ENCODE measurements around the gene ADISSP.

The ADISSP gene

DNA sequence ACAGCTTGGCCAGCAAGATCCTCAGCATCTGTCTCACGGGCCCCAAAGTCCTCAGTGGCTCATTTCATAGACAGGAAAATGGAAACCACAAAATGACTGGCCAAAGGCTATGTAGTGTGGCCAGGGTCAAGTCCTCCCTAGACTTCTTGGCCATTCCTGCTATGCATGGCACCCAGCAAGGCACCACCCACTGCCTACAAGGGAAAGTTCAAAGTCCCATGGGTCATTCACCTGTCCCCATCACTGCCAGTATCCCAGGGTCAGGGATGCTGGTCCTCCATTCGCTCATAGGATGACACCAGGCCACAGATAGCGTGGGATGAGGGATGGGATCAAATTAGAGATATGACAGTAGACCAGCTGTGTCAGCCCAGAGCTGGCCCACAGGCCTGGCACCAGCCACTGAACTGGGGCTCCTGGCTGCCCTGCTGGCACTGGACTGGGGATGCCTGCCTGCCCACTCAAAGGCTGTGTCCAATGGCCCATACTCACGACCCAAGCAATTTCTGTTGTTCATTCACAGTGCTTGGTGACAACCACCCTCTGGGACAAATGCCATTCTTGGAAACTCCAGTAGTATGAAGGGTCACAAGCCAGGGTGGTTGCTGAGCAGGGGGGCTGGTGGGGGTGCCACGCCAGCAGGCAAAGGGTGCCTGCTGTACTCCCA, 11.6 kb downstream of the ADISSP start:
- in situ Hi-C loops (cut with MboI; ENCODE audit: low sequenced_read_pairs) = no loop called here

DNA sequence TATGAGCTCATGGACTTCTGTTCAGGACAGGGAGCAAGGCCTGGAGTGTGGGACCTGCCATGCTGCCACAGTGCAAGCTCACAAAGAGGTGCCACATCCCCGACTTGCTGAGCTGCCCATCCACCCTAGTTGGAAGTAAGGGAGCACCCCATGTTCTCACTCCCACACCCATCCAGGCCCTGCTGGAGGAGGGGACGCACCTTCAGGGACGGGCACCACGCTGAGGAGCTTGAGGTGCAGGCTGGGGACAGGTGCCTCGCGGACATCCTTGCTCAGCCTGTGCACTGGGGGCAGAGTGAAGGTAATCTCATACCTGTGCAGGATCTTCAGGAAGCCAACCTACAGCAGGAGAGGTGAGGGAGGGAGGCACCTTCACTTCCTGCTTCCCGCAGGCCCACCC, 12.3 kb downstream of the ADISSP start:
- in situ Hi-C loops (cut with MboI; ENCODE audit: low sequenced_read_pairs) = no loop called here

DNA sequence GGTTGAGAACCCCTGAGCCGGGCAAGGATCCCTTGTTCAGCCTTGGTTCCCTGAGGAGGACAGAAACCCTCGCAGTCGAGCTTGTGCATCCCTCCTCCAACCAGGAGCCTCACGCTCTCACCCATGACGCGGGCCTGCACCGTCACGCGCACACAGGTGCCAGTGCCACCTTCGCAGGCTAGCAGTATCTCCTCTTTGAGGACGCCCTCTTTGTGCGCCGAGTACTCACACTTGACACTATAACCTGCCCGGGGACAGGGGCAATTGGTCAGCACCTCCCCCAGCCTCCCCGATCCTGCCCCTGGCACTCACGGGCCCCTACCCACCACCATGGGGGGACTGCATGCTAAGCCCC, 13.3 kb downstream of the ADISSP start:
- in situ Hi-C loops (cut with MboI; ENCODE audit: low sequenced_read_pairs) = no loop called here

DNA sequence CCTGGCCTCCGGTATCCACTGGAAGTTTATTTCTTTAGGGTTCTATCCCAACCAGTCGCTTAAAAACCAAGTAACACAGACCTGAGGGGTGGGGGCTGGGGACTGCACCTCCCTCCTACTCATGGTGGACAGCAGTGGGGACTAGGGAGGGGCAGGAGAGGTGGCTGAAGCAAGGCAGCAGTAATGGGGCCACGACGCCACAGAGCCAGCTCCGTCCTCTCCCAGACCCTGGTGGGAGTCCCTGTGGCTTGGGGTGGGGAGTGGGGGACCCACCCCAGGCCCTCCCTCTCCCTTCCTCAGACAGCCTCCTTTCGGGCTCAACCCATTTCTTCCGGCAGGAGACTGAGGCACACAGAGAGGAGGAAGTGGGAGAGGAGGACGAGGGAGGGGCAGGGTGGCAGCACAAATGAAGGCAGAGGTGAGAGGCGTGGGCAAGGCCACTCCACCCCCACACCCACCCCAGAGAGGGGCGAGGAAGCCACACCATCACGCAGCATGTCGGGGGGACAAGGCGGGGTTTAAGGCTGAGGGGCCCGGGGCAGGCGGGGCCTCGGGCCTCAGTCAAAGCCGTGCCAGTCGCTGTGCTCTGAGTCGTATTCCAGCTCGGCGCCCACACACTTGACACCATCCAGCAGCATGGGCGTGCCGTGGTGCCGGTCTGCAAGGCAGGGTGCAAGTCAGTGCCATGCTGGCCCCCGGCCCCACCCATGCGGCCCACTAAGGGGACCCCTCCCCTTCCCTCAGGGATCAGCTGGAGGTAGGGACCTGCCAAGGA, 13.9 kb downstream of the ADISSP start:
- in situ Hi-C loops (cut with MboI; ENCODE audit: low sequenced_read_pairs) = no loop called here

DNA sequence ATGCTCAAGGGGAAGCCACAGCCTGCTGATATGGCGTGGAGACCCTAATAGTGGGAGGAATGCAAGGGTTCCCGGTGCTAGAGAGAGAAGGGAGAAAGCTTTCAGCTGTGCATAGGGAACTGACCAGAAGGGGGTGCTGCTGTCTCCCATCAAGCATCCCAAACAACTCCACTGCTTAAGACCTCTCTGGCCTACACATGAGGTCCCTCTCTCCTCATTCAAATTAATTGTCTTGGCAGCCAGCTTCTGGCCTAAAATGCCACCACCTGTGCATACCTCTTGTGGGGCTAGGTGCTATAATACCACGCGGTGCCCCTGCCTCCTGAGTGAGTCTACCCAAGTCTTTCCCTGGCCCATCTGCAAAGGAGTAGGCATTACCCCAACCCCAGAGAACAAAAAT, 14.5 kb downstream of the ADISSP start:
- in situ Hi-C loops (cut with MboI; ENCODE audit: low sequenced_read_pairs) = no loop called here

DNA sequence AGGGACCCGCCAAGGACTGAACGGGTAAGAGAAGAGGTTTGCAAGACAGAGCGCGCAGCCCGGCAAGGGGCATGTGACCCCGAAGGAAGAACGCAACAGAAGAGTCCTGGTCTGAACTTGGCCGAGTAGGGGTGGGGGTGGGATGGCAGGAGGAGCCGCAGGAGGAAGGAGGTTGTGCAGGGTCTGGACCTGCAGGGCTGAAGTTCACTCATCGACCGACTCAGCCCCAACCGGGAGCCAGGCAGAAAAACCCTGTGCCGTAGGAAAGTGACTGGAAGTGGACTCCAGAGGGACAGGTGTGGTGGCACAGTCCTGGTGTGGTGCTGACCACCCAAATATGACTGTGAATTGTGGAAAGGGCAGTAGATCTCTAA, 15.2 kb downstream of the ADISSP start:
- in situ Hi-C loops (cut with MboI; ENCODE audit: low sequenced_read_pairs) = no loop called here

DNA sequence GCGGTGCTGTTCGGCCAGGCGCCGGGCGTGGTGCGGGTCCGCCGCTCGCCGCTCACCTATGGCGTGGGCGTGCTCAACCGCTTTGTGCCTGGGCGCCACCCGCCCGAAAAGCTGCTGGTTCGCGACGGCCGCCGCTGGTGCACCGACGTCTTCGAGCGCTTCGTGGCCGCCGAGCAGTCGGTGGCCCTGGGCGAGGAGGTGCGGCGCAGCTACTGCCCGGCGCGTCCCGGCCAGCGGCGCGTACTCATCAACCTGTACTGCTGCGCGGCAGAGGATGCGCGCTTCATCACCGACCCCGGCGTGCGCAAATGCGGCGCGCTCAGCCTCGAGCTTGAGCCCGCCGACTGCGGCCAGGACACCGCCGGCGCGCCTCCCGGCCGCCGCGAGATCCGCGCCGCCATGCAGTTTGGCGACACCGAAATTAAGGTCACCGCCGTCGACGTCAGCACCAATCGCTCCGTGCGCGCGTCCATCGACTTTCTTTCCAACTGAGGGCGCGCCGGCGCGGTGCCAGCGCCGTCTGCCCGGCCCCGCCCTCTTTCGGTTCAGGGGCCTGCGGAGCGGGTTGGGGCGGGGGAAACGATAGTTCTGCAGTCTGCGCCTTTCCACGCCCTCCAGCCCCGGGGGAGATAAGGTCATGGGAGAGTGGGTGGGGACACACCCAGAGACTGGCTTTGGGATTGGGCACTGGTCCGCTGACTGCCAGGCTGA, 15.7 kb downstream of the ADISSP start:
- in situ Hi-C loops (cut with MboI; ENCODE audit: low sequenced_read_pairs) = no loop called here

DNA sequence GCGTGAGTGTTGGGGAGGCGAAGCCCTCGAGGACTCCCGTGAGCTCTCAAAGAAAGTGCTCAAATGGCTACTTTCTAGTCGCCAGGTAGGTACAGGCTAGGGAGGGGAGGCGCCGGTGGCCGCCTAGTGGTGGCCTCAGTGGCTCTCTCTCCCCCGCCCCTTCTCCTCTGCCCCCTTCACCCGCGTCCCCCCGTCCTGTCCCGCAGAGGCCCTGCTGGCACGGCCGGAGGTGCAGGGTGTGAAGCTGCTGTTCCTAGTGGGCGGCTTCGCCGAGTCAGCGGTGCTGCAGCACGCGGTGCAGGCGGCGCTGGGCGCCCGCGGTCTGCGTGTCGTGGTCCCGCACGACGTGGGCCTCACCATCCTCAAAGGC, 16.3 kb downstream of the ADISSP start:
- in situ Hi-C loops (cut with MboI; ENCODE audit: low sequenced_read_pairs) = no loop called here

DNA sequence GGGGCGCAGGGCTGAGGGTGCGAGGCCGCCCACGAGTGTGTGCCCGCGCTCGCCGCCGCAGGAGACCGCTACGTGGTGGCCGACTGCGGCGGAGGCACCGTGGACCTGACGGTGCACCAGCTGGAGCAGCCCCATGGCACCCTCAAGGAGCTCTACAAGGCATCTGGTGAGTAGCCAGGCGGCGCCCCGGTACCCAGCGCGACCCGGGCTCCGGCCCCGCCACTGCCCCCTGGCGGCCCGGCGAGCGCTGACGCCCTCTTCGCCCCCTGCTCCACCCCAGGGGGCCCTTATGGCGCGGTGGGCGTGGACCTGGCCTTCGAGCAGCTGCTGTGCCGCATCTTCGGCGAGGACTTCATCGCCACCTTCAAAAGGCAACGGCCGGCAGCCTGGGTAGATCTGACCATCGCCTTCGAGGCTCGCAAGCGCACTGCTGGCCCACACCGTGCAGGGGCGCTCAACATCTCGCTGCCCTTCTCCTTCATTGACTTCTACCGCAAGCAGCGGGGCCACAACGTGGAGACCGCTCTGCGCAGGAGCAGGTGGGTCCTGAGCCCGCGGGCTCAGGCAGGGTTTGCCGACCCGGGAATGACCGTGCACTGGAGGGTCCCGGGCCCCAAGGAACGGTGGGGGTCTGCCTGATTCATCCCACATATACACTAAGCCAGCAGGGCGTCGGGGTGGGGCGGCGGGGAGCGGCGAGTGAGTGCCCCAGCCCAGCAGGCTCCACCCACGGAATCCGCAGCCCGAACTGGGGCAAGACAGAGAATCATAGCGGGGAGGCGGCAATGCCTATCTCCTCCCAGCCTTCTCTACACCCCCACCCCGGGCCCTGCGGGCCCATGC, 17.6 kb downstream of the ADISSP start:
- in situ Hi-C loops (cut with MboI; ENCODE audit: low sequenced_read_pairs) = no loop called here

DNA sequence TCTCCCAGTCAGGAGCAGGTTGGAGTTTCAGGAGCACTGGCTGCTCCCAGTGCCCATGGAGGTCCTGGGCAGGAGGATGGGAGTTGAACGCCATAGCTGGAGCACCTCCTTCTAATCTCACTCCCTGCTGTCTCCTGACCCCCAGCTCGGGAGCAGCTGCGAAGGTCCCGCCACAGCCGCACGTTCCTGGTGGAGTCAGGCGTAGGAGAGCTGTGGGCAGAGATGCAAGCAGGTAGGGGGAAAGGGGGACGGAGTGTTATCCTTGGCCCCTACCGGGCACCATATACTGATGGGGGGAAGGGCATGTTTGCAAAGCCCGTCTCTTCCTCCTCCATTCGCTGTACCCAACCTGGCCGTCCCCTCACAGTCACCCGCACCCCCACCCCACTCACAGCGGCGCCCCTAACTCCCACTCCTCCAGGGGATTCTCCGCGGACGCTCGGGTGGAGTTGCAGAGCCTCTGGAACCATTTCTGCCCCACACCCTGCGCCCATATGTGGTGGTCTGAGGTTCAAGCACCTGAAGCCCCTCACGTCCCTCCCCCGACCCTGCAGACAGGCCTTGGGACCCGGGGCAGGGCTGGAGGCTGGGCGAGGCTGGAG, 18.4 kb downstream of the ADISSP start:
- in situ Hi-C loops (cut with MboI; ENCODE audit: low sequenced_read_pairs) = no loop called here

DNA sequence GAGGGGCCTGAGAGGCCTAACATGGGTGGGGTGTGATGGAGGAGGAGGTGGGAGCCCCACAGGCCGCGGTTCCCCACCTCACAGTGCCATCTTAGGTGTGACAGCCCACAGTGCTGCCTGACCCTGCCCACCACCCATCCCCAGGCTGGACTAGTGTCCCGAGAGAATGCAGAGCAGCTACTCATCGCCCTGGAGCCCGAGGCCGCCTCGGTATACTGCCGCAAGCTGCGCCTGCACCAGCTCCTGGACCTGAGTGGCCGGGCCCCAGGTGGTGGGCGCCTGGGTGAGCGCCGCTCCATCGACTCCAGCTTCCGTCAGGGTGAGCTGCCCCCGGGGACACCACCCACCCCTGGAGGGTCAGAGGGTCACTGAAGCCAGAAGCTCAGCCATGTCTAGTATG, 19.5 kb downstream of the ADISSP start:
- in situ Hi-C loops (cut with MboI; ENCODE audit: low sequenced_read_pairs) = no loop called here

DNA sequence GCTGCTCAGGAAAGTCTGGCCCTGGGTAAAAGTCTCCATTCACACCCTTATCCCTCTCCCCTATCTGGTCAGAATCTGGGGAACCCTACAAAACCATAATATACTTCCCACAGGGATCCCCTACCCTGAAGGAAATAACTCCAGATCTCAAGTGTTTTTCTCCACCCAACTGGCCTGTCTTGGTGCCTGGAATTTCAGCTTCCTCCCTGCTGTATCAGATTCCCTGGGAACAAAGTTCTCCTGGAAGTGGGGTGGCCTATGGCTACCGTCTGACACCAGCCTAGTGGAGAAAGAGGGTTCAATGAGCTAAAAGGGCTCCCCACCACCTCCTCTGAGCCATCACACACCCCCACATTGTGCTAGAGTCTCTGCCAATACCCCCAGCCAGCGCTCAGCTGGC, 20.1 kb downstream of the ADISSP start:
- in situ Hi-C loops (cut with MboI; ENCODE audit: low sequenced_read_pairs) = no loop called here

DNA sequence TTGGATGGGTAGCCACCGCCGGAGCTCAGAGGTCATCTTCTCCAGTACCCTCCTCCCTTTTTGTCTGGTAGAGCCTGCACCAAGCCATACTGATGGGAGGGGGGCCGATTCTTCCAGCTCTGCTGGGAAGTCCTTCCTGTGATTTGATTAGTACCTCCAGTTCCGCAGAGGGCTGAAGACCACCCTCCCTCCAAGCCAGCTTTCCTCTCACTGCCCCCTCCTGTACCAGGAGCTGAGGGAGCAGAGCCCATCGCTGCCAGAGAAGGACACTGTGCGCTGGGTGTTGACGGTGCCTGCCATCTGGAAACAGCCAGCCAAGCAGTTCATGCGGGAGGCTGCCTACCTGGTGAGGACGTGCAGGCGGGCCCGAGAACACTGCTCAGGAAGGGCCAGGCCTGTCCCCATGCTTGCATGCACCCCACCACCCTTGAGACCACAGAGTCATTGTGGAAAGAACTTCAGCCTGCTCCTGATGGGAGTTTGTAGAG, 21.8 kb downstream of the ADISSP start:
- in situ Hi-C loops (cut with MboI; ENCODE audit: low sequenced_read_pairs) = no loop called here

DNA sequence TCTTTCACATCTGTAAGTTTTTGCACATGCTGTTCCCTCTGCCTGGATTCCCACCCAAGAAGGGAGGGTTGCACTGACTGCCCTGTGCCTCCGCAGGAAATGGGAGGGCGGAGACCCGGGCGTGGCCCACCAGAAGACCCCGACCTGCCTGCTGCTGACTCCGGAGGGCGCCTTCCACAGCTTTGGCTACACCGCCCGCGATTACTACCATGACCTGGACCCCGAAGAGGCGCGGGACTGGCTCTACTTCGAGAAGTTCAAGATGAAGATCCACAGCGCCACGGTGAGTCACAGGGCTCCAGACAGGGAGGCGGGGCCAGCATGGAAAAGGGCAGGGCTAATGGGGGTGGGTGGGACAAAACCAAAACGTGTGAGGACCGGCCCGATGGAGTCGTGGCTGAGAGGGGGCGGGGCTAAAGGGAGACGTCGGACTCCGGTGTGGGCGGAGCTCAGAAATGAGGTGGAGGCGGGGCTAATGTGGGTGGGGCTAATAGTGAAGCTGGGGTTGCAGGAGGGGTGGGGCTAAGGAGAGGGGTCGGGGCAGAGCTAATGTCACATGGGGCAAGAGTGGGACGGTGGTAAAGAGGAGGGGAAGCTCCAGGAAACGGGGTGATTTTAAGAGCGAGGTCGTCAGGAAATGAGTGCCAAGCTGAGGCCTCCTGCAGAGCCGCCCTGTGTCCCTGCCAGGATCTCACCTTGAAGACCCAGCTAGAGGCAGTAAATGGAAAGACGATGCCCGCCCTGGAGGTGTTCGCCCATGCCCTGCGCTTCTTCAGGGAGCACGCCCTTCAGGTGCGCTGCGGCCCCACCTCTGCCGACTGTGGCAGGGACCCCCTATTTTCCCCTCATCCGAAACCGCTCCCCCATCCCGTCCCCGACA, 22.5 kb downstream of the ADISSP start:
- in situ Hi-C loops (cut with MboI; ENCODE audit: low sequenced_read_pairs) = no loop called here

DNA sequence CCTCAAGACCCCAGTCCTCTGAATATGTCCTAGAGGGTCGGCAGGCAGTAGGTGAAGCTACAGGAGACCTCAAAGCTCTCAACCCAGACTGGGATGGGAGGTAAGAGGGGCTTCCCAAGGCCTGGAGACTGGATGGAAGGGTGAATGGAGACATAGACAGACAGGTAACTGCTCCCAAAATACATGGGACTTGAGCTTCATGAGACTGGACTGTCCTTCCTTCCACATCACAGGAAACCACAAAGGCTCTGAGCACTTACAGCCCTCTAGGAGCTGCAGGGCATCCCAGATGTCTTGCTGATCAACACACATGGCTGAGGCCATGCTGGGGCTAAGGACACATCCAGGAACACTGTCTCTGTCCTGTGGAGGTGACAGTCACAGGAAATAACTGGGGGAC, 23.5 kb downstream of the ADISSP start:
- in situ Hi-C loops (cut with MboI; ENCODE audit: low sequenced_read_pairs) = no loop called here

DNA sequence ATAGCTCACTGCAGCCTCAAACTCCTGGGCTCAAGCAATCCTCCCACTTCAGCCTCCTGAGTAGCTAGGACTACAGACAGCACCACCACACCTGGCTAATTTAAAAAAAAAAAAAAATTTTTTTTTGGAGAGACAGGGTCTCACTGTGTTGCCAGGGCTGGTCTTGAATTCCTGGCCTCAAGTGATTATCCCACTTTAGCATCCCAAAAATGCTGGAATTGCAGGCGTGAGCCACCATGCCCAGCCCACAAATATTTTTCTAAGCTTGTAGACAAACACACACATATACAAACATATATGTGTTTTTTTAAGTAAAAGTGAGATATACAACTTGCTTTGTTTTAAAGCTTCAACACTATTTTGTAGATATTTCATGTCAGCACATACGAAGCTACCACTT, 24.3 kb downstream of the ADISSP start:
- in situ Hi-C loops (cut with MboI; ENCODE audit: low sequenced_read_pairs) = no loop called here

DNA sequence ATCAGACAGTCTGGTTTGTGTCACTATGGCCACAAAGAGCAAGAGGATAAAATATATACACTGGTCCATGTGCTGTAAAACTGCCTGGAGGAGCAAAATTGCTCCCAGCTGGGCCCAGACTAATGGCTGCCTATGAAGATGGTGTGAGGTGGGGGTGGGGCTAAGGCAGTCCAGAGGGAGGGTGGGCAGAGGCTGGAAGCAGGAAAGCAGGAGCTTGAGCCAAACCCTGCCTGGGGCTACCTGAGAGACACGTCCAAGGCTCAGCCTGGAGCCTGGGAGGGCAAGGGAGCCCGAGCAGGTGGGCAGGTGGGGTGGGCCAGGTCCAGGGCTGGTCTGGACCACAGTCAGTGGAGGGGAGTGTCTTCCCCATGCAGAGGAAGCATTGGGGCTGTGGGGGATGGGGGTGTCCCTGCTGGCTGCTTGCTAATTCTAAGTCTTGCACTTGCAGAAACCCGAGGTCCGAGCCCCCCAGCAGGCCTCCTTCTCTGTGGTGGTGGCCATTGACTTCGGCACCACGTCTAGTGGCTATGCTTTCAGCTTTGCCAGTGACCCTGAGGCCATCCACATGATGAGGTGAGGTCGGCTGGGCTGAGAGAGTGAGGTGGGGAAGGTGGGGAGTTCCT, 25.6 kb downstream of the ADISSP start:
- in situ Hi-C loops (cut with MboI; ENCODE audit: low sequenced_read_pairs) = no loop called here

DNA sequence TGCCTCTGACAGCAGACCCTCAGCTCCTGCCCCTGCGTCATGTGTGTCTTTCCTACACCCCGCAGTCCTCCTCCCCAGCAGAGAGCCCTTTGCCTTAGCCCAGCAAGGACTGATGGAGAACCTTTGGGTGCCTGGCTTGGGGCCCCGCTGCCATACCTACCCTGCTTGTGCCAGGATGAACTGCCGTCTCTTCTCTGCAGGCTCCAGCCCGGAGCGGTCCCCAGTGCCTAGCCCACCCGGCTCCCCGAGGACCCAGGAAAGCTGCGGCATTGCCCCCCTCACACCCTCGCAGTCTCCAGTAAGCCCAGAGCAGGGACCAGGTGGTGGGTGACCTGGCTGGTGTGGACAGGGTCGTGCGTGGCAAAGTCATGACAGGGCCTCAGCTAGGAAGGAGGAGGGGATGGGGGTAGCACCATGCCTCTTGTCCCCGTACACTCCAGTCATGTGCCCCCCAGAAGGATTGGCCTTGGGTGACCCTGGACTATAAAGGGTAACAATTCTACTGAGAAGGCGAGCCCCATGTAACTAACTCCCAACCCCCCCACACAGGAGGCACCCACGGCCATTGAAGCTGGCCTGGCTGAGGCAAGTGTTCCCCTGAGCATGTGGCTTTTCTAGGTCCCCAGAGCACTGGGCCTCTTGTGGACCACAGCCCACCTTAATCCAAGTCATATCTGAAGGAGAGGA, 26.8 kb downstream of the ADISSP start:
- in situ Hi-C loops (cut with MboI; ENCODE audit: low sequenced_read_pairs) = no loop called here

DNA sequence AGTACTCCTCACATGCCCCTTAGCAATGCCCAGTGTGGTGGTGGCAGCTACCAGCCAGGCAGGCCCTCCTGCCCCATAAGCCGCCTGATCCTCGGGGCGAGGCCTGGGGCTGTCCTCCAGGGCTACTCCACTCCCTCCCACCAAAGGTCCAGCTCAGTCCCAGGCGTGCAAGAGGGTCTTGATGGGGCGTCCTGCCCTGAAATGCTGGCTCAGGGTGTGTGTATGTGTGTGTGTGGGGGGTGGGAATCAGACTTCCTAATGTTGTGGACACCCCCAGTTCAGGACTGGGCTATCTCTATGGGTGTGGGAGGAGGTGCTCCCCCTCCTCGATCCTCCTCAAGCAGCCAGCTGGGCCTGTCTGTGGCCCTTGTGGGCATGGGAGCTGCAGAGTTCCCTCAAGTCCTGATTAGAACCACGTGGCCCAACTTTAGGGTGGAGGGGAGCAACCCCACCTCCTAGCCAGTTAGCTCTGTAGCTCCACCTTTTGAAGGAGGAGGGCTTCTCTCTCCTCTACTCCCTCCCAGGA, 27.6 kb downstream of the ADISSP start:
- in situ Hi-C loops (cut with MboI; ENCODE audit: low sequenced_read_pairs) = no loop called here

All from HL-60/S4 treated with phorbol 12-myristate 13-acetate at 8.2 ng/mL for 4 days and 3 days (cell line).